Measurements from ENCODE around the gene TENM4.
"Not testable (repeated sequence)": the region's sequence is repeated elsewhere in the genome, so short reads cannot be mapped to it uniquely, and the experiment has no call there.

Gene TENM4

GRCh38 chr11:78868563-78868962 lies 572.3 kb downstream of the TENM4 start:
- DNase-seq, result no peak

- no peak for DNase-seq
These were observed 580.0 kb downstream of the TENM4 start for GRCh38 chr11:78860720-78861422.

DNA sequence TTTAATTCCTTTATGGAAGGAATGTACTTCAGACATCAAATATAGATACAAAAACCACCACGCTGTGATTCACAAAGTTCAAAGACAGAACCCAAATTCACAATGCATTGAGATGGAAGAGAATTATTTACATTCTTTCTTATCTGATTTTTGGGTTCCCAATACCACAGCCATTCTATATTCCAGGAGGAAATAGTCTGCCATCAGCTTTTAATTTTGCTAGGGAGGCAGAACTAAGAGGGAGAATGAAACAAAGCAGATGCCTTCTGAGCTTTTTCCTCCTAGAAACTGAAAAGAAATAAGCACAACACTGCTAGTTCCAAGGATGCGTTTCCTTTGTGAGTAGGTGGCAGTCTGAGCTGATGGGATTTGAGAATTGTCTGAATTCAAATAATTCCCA lies 583.1 kb downstream of the TENM4 start:
- no peak for DNase-seq

DNA sequence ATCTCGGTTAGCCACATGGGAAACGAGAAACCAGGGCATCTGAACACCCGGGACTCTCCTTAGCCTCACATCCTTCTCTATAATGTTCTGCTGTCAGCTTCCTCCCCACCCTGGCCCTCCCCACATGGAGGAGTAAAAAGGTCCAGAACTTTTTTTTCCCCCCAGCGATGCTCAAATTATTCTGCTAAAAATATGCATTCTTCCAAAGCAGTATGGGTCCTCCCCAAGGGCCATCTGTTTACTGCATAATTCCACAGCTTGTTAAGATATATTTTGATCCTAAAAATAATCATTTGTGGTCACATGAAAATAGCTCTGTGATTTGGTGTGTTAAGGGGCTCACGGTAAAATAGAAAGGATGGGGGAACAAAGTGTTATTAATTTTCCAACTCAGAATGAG lies 584.6 kb downstream of the TENM4 start:
- no peak for DNase-seq

- DNase-seq, result no peak
These were observed 585.7 kb downstream of the TENM4 start for GRCh38 chr11:78855116-78855515.

DNA sequence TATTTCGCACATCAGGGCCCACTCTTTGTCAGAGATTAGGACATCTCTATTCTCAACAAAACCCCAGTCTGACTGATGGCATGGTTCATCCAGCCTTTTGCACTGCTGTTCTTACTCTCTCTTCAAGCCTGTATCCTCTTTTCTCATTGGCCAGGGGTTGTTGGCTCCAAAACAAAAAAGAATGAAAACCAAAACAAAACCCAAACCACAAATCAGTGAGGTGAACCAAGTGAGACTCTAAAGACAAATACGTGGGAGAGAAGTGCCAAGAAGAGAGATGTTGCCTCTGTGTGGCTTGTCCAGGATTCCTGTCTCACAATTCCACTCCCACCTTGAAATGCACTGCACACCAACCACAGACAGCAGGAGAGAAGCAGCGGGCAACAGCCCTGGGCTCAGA lies 587.3 kb downstream of the TENM4 start:
- DNase-seq, result no peak

- DNase-seq, result no peak
These were observed 588.8 kb downstream of the TENM4 start for GRCh38 chr11:78851878-78852586.

- no peak for DNase-seq
These were observed 590.8 kb downstream of the TENM4 start for GRCh38 chr11:78850078-78850477.

- no peak for DNase-seq
These were observed 594.6 kb downstream of the TENM4 start for GRCh38 chr11:78846269-78846668.

DNA sequence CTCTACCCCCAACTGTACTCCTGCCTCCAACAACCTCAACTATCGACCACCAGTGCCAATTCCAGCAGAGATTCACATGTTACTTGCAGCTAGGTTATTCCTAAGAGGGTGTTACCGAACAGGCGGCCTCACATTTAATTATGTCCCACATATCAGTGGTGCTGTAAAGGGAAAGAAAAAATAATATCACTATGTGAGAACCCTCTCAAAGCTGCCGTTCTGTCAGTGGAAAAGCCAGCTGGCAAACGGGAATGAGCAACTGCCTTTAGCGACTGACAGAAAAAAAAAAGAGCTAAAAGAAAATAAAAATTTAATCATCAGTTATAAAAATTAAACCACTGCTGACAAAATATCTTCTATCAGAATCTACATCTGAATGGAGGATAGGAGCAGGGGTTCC lies 595.3 kb downstream of the TENM4 start:
- no peak for DNase-seq

DNA sequence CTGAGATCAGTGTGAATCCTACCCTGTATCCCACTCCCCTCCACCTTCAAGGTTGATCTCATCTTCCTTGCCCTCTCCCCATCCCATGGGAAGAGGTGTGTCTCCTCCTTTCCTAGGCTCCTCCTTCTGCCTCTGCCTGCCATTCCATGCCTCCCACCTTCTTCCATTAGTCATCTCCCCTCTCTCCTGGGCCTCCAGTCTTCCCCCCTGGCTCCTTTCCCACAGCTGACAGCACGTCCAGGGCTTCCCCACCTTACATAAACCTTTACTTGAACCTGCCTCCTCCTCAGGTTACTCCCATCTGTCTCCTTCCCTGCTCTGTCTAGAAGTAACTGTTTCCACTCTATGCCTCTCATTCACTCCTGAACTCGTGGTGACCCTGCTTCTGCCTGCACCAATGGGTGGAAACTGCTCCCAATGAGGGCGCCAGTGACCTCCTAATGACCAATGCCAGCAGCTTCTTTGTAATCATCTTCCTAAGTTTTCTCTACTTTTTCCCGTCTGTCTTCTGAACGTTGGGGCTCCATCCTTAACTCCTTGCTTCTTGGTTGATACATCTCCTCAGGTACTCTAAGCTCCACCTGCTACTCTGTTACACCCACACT lies 599.3 kb downstream of the TENM4 start:
- no peak for DNase-seq

DNA sequence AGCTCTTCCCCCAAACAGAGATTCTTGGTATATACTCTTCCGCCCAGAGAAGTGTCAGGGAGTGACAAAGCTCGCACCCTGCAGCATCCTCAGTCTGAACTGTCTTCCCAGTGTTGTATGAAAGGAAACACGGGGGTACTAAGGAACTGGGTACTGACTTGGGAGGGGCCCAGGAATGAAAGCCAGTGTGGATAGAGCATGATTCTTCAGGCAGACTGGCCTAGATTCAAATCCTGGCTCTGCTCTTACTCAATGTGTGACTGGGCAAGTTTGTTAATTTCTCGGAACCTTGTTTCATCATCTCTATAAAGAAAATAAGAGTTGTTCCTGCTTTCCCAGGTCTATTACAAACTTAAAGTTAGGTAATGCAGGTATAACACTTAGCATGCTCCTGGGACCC lies 600.2 kb downstream of the TENM4 start:
- no peak for DNase-seq

GRCh38 chr11:78840200-78840599 lies 600.6 kb downstream of the TENM4 start:
- DNase-seq, result no peak

GRCh38 chr11:78838417-78838816 lies 602.4 kb downstream of the TENM4 start:
- DNase-seq, result no peak

DNA sequence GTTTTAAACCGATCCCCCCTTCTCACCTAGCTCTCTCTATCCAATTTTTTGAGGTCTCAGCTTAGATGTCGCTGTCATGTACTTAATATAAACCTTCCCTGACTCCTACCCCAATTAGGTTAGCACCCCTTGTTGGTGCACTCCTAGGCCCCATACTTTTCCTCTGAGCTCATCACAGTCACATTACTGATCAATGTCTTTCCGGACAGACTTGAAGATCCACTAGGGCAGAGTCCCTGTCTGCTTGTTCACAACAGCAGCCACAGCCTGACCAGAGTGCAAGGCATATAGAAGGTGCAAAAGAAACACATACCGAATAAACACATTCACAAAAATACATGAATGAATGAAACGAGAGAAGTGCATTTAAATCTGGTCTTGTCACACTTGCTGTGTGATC lies 605.2 kb downstream of the TENM4 start:
- no peak for DNase-seq

DNA sequence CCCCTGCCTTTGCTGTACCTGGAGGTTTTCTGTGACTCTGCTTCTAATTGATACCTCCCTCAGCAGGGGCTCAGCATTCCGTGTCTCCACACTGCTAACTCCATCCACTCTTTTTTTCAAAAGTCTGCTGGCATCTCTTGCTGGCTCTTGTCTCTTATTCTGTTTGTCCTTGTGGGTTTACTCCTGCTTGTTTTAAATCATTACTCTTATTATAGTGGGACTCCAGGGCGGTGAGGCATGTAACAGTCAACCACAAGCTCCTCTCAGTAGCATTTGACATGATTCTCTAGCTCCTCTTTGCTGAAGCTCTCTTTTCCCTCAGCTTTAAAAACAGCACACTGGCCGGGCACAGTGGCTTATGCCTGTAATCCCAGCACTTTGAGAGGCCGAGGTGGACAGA lies 605.9 kb downstream of the TENM4 start:
- no peak for DNase-seq

DNA sequence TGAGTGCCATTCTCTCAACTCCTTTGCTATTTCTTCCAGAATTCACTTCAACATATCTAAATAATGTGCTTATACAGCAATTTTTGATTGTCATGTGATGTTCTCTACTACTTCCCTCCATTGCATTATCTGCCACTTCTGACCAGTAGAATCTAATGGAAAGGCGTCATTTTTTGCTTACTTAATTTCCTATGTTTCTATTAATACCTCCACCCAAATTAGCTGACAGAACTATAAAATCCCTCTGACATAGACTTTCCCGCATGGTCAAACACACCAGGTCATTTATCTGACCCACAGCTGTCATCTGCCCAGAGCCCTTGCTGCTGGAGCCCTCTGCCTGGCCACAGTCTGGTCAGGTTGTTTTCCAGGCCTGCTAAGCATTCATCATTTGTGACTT lies 607.6 kb downstream of the TENM4 start:
- no peak for DNase-seq

- DNase-seq, result no peak
These were observed 608.4 kb downstream of the TENM4 start for GRCh38 chr11:78832226-78832947.

DNA sequence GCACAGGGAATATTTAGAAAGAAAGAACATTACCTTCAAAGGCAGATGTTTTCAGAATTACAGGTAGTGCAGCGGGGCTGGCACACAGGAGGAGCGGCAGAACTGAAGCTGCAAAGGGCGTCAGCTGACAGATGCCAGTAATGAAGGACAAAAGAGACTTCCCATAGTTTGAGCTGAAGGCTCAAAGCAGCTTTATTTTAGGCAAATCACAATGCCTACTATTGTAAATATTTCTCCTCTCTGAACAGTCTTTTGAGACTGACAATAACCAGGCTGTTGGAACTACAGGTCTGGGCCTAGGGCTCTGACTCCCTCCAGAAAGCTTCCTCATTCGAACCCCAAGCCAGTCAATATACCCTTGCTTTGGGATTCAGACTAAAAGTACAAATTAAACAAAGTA lies 609.3 kb downstream of the TENM4 start:
- no peak for DNase-seq

- DNase-seq, result no peak
These were observed 610.5 kb downstream of the TENM4 start for GRCh38 chr11:78830277-78830819.

GRCh38 chr11:78829146-78829545 lies 611.7 kb downstream of the TENM4 start:
- no peak for DNase-seq

DNA sequence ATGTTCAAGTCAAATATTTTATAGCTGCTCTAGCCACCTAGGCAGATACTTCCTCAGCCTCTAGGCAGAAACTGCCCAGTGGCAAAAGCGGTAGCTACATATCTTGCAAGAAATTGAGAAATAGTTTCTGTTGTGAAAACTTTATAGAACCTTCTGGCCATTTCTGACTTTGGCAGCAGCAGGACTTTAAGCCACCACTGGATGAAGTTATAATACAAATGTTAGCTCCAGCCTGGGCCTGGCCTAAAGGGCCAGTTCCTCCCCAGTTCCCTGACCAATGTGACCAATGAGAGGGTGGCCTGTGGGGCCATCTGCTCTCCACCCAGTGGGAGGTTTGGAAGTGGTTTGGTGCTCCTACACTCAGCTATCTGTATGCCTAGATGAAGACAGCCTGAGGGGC lies 612.2 kb downstream of the TENM4 start:
- no peak for DNase-seq

DNA sequence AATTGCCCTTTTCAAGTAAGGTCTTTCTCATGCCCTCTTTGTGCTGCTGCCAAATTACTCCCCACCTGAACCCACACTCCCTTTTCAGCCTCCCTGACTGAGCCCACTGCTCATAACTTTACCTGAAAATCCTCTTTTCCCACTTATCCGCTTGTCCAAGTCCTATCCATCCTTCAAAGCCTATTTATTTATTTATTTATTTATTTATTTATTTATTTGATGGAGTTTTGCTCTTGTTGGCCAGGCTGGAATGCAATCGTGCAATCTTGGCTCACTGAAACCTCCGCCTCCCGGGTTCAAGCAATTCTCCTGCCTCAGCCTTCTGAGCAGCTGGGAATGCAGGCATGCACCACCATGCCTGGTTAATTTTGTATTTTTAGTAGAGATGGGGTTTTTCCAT lies 613.5 kb downstream of the TENM4 start:
- not testable (repeated sequence) for DNase-seq

All from stimulated activated CD4-positive, alpha-beta T cell treated with anti-CD3 and anti-CD28 coated beads, Interleukin-15, amount 100 ng/mL, for 24 hours (primary cell).